ENCODE measurements around the gene COP1. TPM values are rescaled to one million over a fixed set of nuclear protein-coding genes. Genes with fewer than 3 reads are reported as not detected.

COP1 gene
- total RNA-seq, 2 experiments from 2014 or later: 33.8 to 36.9 TPM

- no peak overlapping the region for H3K27ac Mint-ChIP-seq
- H3K9me3 Mint-ChIP-seq: peaks cover 16% of the 10 kb centered on the region
- CTCF ChIA-PET: no interaction called here
- DNase-seq (no peak), ATAC-seq (no peak)
- intact Hi-C loops (cut with micrococcal nuclease): no loop called here
- H3K36me3 Mint-ChIP-seq (ENCODE audit: low read depth): peaks cover 32% of the 10 kb centered on the region
- H3K4me1 Mint-ChIP-seq (ENCODE audit: low read depth): no peaks in the 10 kb centered on the region
- no peak overlapping the region for H3K4me3 Mint-ChIP-seq
- H3K27me3 Mint-ChIP-seq: no peaks in the 10 kb centered on the region
- TF ChIP-seq CTCF (IDR thresholded peaks at IDR 0.05): no peak
- POLR2A ChIA-PET: no interaction called here
These were observed 273.3 kb downstream of the COP1 start for GRCh38 chr1:175933801-175934200.

GRCh38 chr1:175927944-175928343 lies 279.1 kb downstream of the COP1 start:
- DNase-seq (no peak), ATAC-seq (no peak)
- no peaks in the 10 kb centered on the region for H3K4me1 Mint-ChIP-seq (ENCODE audit: low read depth)
- H3K4me3 Mint-ChIP-seq: no peak overlapping the region
- peaks cover 34% of the 10 kb centered on the region for H3K36me3 Mint-ChIP-seq (ENCODE audit: low read depth)
- peaks cover 36% of the 10 kb centered on the region for H3K9me3 Mint-ChIP-seq
- no peaks in the 10 kb centered on the region for H3K27me3 Mint-ChIP-seq
- H3K27ac Mint-ChIP-seq: no peak overlapping the region
- intact Hi-C loops (cut with micrococcal nuclease): no loop called here
- ChIA-PET POLR2A (no interaction called here), CTCF (interaction anchor here (1.2 kb wide), 1 partner anchor 554 kb away, joined by 3 read pairs; no protein-coding TSS in a partner anchor)
- no peak for TF ChIP-seq CTCF (IDR thresholded peaks at IDR 0.05)

- POLR2A ChIA-PET: no interaction called here
- Mint-ChIP-seq H3K9me3 (peaks cover 17% of the 10 kb centered on the region), H3K4me1 (ENCODE audit: low read depth) (no peaks in the 10 kb centered on the region), H3K36me3 (ENCODE audit: low read depth) (peaks cover 33% of the 10 kb centered on the region), H3K27me3 (no peaks in the 10 kb centered on the region), H3K27ac (no peak overlapping the region), H3K4me3 (no peak overlapping the region)
- intact Hi-C loops (cut with micrococcal nuclease): no loop called here
- ATAC-seq (no peak), DNase-seq (no peak)
- CTCF ChIA-PET: no interaction called here
- no peak for TF ChIP-seq CTCF (IDR thresholded peaks at IDR 0.05)
These were observed 284.7 kb downstream of the COP1 start for GRCh38 chr1:175922254-175922881.

- Mint-ChIP-seq H3K27me3 (no peaks in the 10 kb centered on the region), H3K4me1 (ENCODE audit: low read depth) (no peaks in the 10 kb centered on the region), H3K27ac (no peak overlapping the region), H3K36me3 (ENCODE audit: low read depth) (peaks cover 31% of the 10 kb centered on the region), H3K9me3 (peaks cover 12% of the 10 kb centered on the region), H3K4me3 (no peak overlapping the region)
- POLR2A ChIA-PET: no interaction called here
- no peak for DNase-seq
- ATAC-seq: no peak
- intact Hi-C loops (cut with micrococcal nuclease): no loop called here
- CTCF ChIA-PET: no interaction called here
- no peak for TF ChIP-seq CTCF (IDR thresholded peaks at IDR 0.05)
These were observed 286.7 kb downstream of the COP1 start for GRCh38 chr1:175920381-175920780.

GRCh38 chr1:175919001-175919400 lies 288.1 kb downstream of the COP1 start:
- peaks cover 11% of the 10 kb centered on the region for H3K9me3 Mint-ChIP-seq
- H3K36me3 Mint-ChIP-seq (ENCODE audit: low read depth): peaks cover 27% of the 10 kb centered on the region
- H3K27ac Mint-ChIP-seq: no peak overlapping the region
- ChIA-PET CTCF (no interaction called here), POLR2A (no interaction called here)
- no peak for TF ChIP-seq CTCF (IDR thresholded peaks at IDR 0.05)
- no peak for ATAC-seq
- no peaks in the 10 kb centered on the region for H3K27me3 Mint-ChIP-seq
- no peaks in the 10 kb centered on the region for H3K4me1 Mint-ChIP-seq (ENCODE audit: low read depth)
- DNase-seq: no peak
- H3K4me3 Mint-ChIP-seq: no peak overlapping the region
- intact Hi-C loops (cut with micrococcal nuclease): no loop called here

Data from activated CD8-positive, alpha-beta T cell treated with anti-CD3 and anti-CD28 coated beads for 36 hours (primary cell).